ENCODE data around the gene SLC34A3. TPM values are rescaled to one million over a fixed set of nuclear protein-coding genes. Genes with fewer than 3 reads are reported as not detected.

The SLC34A3 gene
- total and polyA plus RNA-seq, 3 experiments from 2014 or later = not detected

Other genes starting within 250 kb of the SLC34A3 start
Only the 30 nearest of the 31 such genes appear.
- 10 to 100 TPM; 78.4 to 82.2 TPM for gene PAXX, start 238.5 kb upstream of the SLC34A3 start, total RNA-seq
- gene PAXX, start 238.5 kb upstream of the SLC34A3 start, polyA plus RNA-seq = 156 TPM
- 1 to 10 TPM; 3.4 to 4.1 TPM for gene CLIC3, start 234.3 kb upstream of the SLC34A3 start, total RNA-seq
- 52.1 TPM for gene CLIC3, start 234.3 kb upstream of the SLC34A3 start, polyA plus RNA-seq
- 10 to 100 TPM; 15.9 to 20.7 TPM for gene ABCA2, start 202.7 kb upstream of the SLC34A3 start, total RNA-seq
- gene ABCA2, start 202.7 kb upstream of the SLC34A3 start, polyA plus RNA-seq = 20.2 TPM
- under 1 TPM; 0.57 to 0.82 TPM for gene FUT7, start 198.8 kb upstream of the SLC34A3 start, total RNA-seq
- 28.7 TPM for gene FUT7, start 198.8 kb upstream of the SLC34A3 start, polyA plus RNA-seq
- 10 to 100 TPM; 24.6 to 27.5 TPM for gene NPDC1, start 184.7 kb upstream of the SLC34A3 start, total RNA-seq
- gene NPDC1, start 184.7 kb upstream of the SLC34A3 start, polyA plus RNA-seq = 38.4 TPM
- gene ENTPD2, start 176.8 kb upstream of the SLC34A3 start, total RNA-seq = not detected
- not detected for gene ENTPD2, start 176.8 kb upstream of the SLC34A3 start, polyA plus RNA-seq
- gene SAPCD2, start 160.3 kb upstream of the SLC34A3 start, total RNA-seq = 10 to 100 TPM; 11.5 to 12.7 TPM
- 0.15 TPM for gene SAPCD2, start 160.3 kb upstream of the SLC34A3 start, polyA plus RNA-seq
- 10 to 100 TPM; 15.3 to 15.5 TPM for gene UAP1L1, start 153.4 kb upstream of the SLC34A3 start, total RNA-seq
- 4.6 TPM for gene UAP1L1, start 153.4 kb upstream of the SLC34A3 start, polyA plus RNA-seq
- 10 to 100 TPM; 31.9 to 32.7 TPM for gene MAN1B1, start 143.9 kb upstream of the SLC34A3 start, total RNA-seq
- 39.3 TPM for gene MAN1B1, start 143.9 kb upstream of the SLC34A3 start, polyA plus RNA-seq
- 100 to 1,000 TPM; 294 to 308 TPM for gene DPP7, start 116.2 kb upstream of the SLC34A3 start, total RNA-seq
- gene DPP7, start 116.2 kb upstream of the SLC34A3 start, polyA plus RNA-seq = 158 TPM
- gene GRIN1, start 91.7 kb upstream of the SLC34A3 start, total RNA-seq = not detected
- gene GRIN1, start 91.7 kb upstream of the SLC34A3 start, polyA plus RNA-seq = not detected
- gene LRRC26, start 60.9 kb upstream of the SLC34A3 start, total RNA-seq = not detected
- not detected for gene LRRC26, start 60.9 kb upstream of the SLC34A3 start, polyA plus RNA-seq
- gene TMEM210, start 58.8 kb upstream of the SLC34A3 start, total RNA-seq = not detected
- not detected for gene TMEM210, start 58.8 kb upstream of the SLC34A3 start, polyA plus RNA-seq
- gene ANAPC2, start 42.3 kb upstream of the SLC34A3 start, total RNA-seq = 10 to 100 TPM; 50.2 to 57.0 TPM
- 5.4 TPM for gene ANAPC2, start 42.3 kb upstream of the SLC34A3 start, polyA plus RNA-seq
- gene SSNA1, start 42.2 kb upstream of the SLC34A3 start, total RNA-seq = 100 to 1,000 TPM; 114 to 118 TPM
- gene SSNA1, start 42.2 kb upstream of the SLC34A3 start, polyA plus RNA-seq = 138 TPM
- gene TPRN, start 30.2 kb upstream of the SLC34A3 start, total RNA-seq = 10 to 100 TPM; 14.1 to 15.1 TPM
- 0.76 TPM for gene TPRN, start 30.2 kb upstream of the SLC34A3 start, polyA plus RNA-seq
- gene TMEM203, start 25.3 kb upstream of the SLC34A3 start, total RNA-seq = 10 to 100 TPM; 51.5 to 53.9 TPM
- 134 TPM for gene TMEM203, start 25.3 kb upstream of the SLC34A3 start, polyA plus RNA-seq
- gene NDOR1, start 25.2 kb upstream of the SLC34A3 start, total RNA-seq = 10 to 100 TPM; 45.1 to 47.4 TPM
- 9.9 TPM for gene NDOR1, start 25.2 kb upstream of the SLC34A3 start, polyA plus RNA-seq
- gene RNF208, start 8.7 kb upstream of the SLC34A3 start, total RNA-seq = 1 to 10 TPM; 2.7 to 3.3 TPM
- gene RNF208, start 8.7 kb upstream of the SLC34A3 start, polyA plus RNA-seq = not detected
- gene CYSRT1, start 5.7 kb upstream of the SLC34A3 start, total RNA-seq = under 1 TPM; 0.58 to 0.66 TPM
- 0.32 TPM for gene CYSRT1, start 5.7 kb upstream of the SLC34A3 start, polyA plus RNA-seq
- not detected for gene RNF224, start 3.4 kb upstream of the SLC34A3 start, total RNA-seq
- not detected for gene RNF224, start 3.4 kb upstream of the SLC34A3 start, polyA plus RNA-seq
- gene TUBB4B, start 10.4 kb downstream of the SLC34A3 start, total RNA-seq = 100 to 1,000 TPM; 322 to 331 TPM
- 64.6 TPM for gene TUBB4B, start 10.4 kb downstream of the SLC34A3 start, polyA plus RNA-seq
- gene STPG3, start 20.4 kb downstream of the SLC34A3 start, total RNA-seq = under 1 TPM; 0.27 to 0.28 TPM
- gene STPG3, start 20.4 kb downstream of the SLC34A3 start, polyA plus RNA-seq = not detected
- gene NELFB, start 24.4 kb downstream of the SLC34A3 start, total RNA-seq = 10 to 100 TPM; 67.5 to 72.0 TPM
- 34.8 TPM for gene NELFB, start 24.4 kb downstream of the SLC34A3 start, polyA plus RNA-seq
- 1 to 10 TPM; 3.3 to 3.9 TPM for gene TOR4A, start 46.8 kb downstream of the SLC34A3 start, total RNA-seq
- gene TOR4A, start 46.8 kb downstream of the SLC34A3 start, polyA plus RNA-seq = 1.8 TPM
- gene NRARP, start 71.4 kb downstream of the SLC34A3 start, total RNA-seq = 1 to 10 TPM; 1.9 to 2.3 TPM
- gene NRARP, start 71.4 kb downstream of the SLC34A3 start, polyA plus RNA-seq = not detected
- 1 to 10 TPM; 4.8 to 6.6 TPM for gene EXD3, start 192.3 kb downstream of the SLC34A3 start, total RNA-seq
- 6.7 TPM for gene EXD3, start 192.3 kb downstream of the SLC34A3 start, polyA plus RNA-seq
- gene NOXA1, start 192.5 kb downstream of the SLC34A3 start, total RNA-seq = under 1 TPM; 0.66 to 0.74 TPM
- 1.3 TPM for gene NOXA1, start 192.5 kb downstream of the SLC34A3 start, polyA plus RNA-seq
- gene ENTPD8, start 210.5 kb downstream of the SLC34A3 start, total RNA-seq = not detected
- not detected for gene ENTPD8, start 210.5 kb downstream of the SLC34A3 start, polyA plus RNA-seq
- gene NSMF, start 228.4 kb downstream of the SLC34A3 start, total RNA-seq = 10 to 100 TPM; 40.9 to 42.8 TPM
- gene NSMF, start 228.4 kb downstream of the SLC34A3 start, polyA plus RNA-seq = 15.4 TPM